ENCODE measurements around the gene PLXNA1.

The PLXNA1 gene

DNA sequence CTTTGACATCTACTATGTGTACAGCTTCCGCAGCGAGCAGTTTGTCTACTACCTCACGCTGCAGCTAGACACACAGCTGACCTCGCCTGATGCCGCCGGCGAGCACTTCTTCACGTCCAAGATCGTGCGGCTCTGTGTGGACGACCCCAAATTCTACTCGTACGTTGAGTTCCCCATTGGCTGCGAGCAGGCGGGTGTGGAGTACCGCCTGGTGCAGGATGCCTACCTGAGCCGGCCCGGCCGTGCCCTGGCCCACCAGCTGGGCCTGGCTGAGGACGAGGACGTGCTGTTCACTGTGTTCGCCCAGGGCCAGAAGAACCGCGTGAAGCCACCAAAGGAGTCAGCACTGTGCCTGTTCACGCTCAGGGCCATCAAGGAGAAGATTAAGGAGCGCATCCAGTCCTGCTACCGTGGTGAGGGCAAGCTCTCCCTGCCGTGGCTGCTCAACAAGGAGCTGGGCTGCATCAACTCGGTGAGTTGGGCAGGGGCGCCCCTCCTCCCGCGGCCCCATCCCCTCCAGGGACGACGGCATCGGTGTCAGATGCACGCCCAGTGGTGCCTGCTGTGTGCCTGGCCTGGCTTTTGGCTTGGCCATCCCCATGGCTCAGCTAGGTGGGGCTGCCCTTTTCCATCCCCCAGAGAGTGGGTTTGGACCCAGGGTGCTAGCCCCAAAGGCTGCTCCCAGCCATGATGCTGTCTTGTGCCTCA is 6.6 kb downstream of the PLXNA1 start:
- no peak for DNase-seq

DNA sequence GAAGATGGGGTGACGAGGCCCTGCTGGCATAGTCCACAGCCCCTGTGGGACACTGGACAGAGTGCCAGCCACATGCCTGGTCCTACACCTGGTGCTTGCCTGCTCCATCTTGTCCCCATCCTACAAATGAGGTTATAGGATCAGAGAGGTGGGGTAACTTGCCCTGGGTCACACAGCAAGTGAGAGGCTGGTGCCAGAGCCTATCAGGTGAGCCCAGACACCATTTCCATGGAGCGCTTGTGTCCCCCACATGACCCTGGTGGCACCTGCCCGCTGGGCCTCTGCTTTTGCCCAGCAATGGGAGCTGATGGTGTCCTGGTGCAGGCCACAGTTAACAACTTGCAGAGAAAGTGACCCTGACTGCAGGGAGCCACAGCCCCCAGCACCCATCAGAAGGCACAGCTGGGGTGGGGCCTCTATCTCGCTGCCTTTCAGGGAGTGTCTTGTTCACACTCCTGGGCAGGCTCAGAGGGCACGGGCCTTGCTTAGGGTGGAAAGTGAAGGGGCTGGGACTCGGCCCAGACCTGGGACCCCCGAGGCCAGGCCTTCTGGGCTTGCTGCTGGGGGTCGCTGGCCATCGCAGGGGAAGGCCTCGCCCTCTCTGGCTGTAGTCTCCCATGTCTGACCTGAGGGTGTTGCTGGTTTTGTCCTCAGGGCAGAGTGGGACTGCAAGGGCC is 7.2 kb downstream of the PLXNA1 start:
- no peak for DNase-seq

DNA sequence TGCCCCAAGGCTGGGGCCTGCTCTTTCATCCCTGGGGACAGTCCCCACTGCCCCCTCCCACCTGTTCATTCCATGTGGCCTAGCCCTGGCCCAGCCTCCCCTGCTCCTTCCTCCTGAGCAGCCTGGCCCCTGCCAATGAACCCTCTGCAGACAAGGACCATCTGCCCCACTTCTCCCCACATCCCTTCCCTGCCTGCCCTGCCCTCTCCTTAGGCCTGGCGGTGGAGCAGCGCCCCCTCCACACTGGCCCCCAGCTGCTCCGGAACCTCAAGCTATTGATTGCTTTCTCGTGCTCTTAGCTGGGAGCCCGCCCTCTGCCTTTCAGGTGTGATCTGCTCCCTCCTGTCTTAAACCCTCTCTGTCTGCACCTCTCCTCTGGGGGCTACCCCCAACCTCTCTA is 8.0 kb downstream of the PLXNA1 start:
- DNase-seq = no peak

DNA sequence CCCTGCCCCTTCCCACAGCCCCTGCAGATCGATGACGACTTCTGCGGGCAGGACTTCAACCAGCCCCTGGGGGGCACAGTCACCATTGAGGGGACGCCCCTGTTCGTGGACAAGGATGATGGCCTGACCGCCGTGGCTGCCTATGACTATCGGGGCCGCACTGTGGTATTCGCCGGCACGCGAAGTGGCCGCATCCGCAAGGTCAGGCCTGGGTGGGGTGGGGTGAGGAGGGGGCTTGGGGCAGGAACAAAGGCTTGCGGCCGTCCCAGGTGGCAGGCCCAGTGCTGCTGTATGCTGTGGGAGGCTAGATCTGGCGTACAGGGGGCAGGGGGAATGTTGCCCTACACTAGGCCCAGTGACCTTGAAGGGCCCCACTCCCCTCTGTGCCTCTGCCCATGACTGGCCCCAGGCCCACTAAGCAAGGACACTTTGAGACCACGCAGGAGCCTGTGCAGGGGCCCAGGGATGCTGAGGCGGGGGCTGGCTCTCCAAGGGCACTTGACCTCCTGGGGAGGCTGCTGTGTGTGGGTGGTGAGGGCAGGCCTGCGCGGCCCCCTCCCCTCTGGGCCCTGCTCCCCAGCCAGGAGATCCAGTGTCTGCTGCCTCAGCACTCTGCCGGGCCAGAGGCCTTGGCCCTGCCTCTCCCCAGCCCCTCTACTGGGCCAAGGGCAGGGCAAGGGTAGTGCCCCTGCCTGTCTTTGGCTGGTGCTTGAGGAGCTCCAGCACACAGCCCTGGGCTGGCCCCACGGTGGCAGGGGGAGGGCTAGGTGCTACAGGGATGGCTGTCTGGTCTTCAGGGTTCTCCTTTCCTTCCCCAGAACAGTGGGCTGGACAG is 8.7 kb downstream of the PLXNA1 start:
- no peak for DNase-seq

GRCh38 chr3:126992216-126992615 is 9.3 kb downstream of the PLXNA1 start:
- no peak for DNase-seq

DNA sequence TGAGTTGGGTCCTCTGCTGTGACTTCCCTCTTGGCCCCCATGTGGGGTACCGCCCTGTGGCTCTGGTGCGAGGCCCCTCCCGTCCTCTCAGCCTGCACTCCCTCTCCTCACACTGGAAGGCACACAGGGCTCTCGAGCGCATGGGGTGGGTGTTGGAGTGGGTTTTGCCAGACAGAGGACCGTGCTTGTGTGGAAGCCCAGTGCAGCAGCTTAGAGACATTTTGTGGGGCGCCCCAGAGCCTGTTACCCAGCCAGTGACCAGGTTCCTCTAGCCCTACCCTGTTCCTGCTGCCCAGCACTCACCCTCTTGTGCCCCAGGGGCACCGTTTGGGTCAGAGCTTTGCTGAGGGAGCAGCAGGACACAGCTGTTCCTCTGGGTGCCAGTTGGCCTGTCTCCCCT is 9.9 kb downstream of the PLXNA1 start:
- no peak for DNase-seq

GRCh38 chr3:126993436-126993835 is 10.5 kb downstream of the PLXNA1 start:
- no peak for DNase-seq

- no peak for DNase-seq
Observed at GRCh38 chr3:126994661-126995245, 11.8 kb downstream of the PLXNA1 start.

DNA sequence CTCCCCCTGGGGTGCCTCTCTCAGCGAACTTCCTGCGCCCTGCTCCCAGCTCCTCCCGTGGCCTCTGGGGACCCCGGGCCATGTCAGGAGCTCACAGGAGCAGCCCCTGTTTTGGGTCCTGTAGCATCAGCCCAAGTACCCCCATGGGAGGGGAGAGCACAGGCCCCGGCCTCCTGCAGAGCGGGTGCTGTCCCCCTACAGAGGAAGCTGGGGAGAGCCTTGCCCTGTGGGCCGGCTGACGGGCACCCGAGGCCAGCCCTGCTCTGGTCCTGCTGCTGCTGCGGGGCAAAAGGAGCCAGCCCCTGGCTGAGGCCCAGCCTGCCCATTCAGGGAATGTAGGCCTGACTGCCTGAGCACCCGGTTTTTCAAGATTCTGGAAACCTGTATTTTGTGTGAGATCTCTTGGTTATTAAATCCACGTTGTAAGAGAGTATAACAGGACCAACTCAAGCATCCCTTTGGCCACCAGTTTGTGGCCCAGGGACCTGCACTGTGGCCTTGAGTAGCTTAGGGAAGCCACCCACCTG is 12.4 kb downstream of the PLXNA1 start:
- no peak for DNase-seq

- no peak for DNase-seq
Observed at GRCh38 chr3:126995926-126996512, 13.1 kb downstream of the PLXNA1 start.

GRCh38 chr3:126996905-126997304 is 14.0 kb downstream of the PLXNA1 start:
- DNase-seq = no peak

GRCh38 chr3:126997455-126998038 is 14.6 kb downstream of the PLXNA1 start:
- no peak for DNase-seq

DNA sequence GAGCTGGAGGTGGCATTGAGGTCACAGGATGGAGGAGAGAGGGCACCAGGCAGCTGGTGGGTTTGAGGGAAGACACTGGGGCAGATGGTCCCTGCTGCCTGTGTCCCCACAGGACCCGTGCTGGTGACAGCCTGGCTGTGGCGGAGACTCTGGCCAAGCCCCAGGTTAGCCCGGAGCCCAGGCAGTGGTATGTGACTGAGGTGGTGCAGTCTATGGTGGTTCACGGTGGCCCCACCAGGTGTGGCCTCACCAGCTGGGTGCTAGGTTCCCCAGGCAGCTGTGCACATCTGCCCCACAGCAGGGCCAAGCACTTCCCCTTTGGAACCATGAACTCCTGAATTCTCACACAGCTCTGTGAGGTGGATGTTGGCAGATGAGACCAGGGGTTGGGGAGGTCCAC is 15.4 kb downstream of the PLXNA1 start:
- no peak for DNase-seq

DNA sequence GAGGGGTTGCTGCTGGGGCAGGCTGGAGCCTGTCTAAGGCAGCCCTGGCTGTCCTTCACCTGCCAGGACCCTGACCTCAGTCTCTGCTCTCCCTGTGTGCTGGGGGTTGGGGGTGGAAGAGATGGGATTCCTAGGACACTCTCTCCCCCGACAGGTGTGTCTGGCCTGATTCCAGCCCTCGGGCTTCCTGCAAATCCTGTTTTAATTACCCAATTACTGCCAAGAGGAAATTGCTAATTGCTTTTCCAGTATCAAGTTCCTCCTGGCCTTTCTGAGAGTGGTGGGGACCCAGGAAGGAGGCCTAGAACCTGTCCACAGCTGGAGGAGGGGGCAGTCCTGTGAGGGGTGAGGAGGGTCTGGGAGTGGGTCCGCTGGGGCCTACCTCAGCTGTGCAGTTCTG is 15.8 kb downstream of the PLXNA1 start:
- no peak for DNase-seq

GRCh38 chr3:126999383-126999782 is 16.5 kb downstream of the PLXNA1 start:
- DNase-seq = no peak

- DNase-seq = no peak
Observed at GRCh38 chr3:127000119-127000518, 17.2 kb downstream of the PLXNA1 start.

GRCh38 chr3:127000761-127001160 is 17.8 kb downstream of the PLXNA1 start:
- no peak for DNase-seq

DNA sequence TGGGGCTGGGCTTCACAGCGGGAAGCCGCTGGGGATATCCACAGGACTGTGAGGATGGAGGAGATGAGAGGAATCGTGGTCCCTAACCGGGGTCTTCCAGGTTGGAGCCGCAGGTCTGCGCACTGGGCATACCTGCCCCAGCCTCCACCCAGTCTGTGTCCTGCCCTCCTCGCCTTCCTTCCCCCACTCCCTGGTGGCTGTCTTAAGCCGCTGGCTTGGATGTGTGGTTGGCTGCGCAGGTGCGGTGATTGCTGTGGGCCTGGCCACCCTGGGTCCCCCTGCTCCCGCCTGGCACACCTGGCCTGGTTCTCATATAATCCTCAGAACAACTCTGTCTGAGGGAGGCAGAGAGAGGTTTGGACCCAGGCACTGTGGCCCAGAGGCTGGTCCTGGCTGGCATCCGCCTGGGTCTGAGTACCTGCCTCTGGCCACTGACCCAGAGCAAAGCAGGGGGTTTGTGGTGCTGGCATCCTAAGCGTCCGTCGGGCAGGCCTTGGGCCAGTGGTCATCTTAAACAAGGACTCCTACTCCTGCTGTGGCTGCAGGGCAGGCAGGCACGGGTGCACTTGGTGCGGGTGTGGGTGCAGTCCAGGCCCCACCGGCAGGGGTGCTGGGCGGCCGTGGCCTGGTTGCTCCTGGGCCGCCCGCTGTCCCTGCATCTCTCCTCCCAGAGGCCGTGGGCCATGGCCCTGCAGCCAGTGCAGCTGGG is 18.7 kb downstream of the PLXNA1 start:
- DNase-seq = no peak

GRCh38 chr3:127002195-127003174 is 19.6 kb downstream of the PLXNA1 start:
- peak; percentile 83 for DNase-seq

- DNase-seq = no peak
Observed at GRCh38 chr3:127003175-127003555, 20.2 kb downstream of the PLXNA1 start.

Data from kidney glomerular epithelial cell (primary cell).